Measurements from ENCODE around the gene METAP1D.
"Not testable (repeated sequence)": the region's sequence is repeated elsewhere in the genome, so short reads cannot be mapped to it uniquely, and the experiment has no call there.

METAP1D gene

GRCh38 chr2:172048508-172049503 is 49.1 kb downstream of the METAP1D start:
- DNase-seq (ENCODE audit: low spot score) (no peak), FAIRE-seq (no peak)

GRCh38 chr2:172049567-172050120 is 49.9 kb downstream of the METAP1D start:
- FAIRE-seq (no peak), DNase-seq (ENCODE audit: low spot score) (no peak)

- DNase-seq (ENCODE audit: low spot score) (no peak), FAIRE-seq (no peak)
Observed at GRCh38 chr2:172050479-172051125, 50.8 kb downstream of the METAP1D start.

GRCh38 chr2:172052000-172052983 is 52.5 kb downstream of the METAP1D start:
- FAIRE-seq (no peak), DNase-seq (ENCODE audit: low spot score) (no peak)

- FAIRE-seq (no peak), DNase-seq (ENCODE audit: low spot score) (no peak)
Observed at GRCh38 chr2:172053486-172053885, 53.7 kb downstream of the METAP1D start.

- no peak for FAIRE-seq
- no peak for DNase-seq (ENCODE audit: low spot score)
Observed at GRCh38 chr2:172056293-172056692, 56.5 kb downstream of the METAP1D start.

- FAIRE-seq (no peak), DNase-seq (ENCODE audit: low spot score) (no peak)
Observed at GRCh38 chr2:172058660-172059059, 58.9 kb downstream of the METAP1D start.

GRCh38 chr2:172060118-172060517 is 60.4 kb downstream of the METAP1D start:
- not testable (repeated sequence) for FAIRE-seq; DNase-seq (ENCODE audit: low spot score)

GRCh38 chr2:172062402-172063004 is 62.8 kb downstream of the METAP1D start:
- no peak for FAIRE-seq
- no peak for DNase-seq (ENCODE audit: low spot score)

- no peak for FAIRE-seq
- no peak for DNase-seq (ENCODE audit: low spot score)
Observed at GRCh38 chr2:172063446-172063845, 63.7 kb downstream of the METAP1D start.

- FAIRE-seq = no peak
Observed at GRCh38 chr2:172065111-172065510, 65.4 kb downstream of the METAP1D start.

GRCh38 chr2:172066394-172066886 is 66.7 kb downstream of the METAP1D start:
- FAIRE-seq = no peak

More at GRCh38 chr2:172065111-172065510, 65.4 kb downstream of the METAP1D start:
- no peak for DNase-seq (ENCODE audit: low spot score)

GRCh38 chr2:172067905-172068304 is 68.2 kb downstream of the METAP1D start:
- FAIRE-seq; DNase-seq (ENCODE audit: low spot score): not testable (repeated sequence)

More at GRCh38 chr2:172066394-172066886, 66.7 kb downstream of the METAP1D start:
- no peak for DNase-seq (ENCODE audit: low spot score)

- no peak for FAIRE-seq
- no peak for DNase-seq (ENCODE audit: low spot score)
Observed at GRCh38 chr2:172070936-172071335, 71.2 kb downstream of the METAP1D start.

- FAIRE-seq = no peak
- DNase-seq (ENCODE audit: low spot score) = no peak
Observed at GRCh38 chr2:172072303-172072702, 72.5 kb downstream of the METAP1D start.

- no peak for FAIRE-seq
- DNase-seq (ENCODE audit: low spot score) = no peak
Observed at GRCh38 chr2:172072706-172073105, 73.0 kb downstream of the METAP1D start.

- FAIRE-seq = no peak
- DNase-seq (ENCODE audit: low spot score) = no peak
Observed at GRCh38 chr2:172073518-172073917, 73.8 kb downstream of the METAP1D start.

- FAIRE-seq (peak; percentile 46), DNase-seq (ENCODE audit: low spot score) (no peak)
Observed at GRCh38 chr2:172074254-172074653, 74.5 kb downstream of the METAP1D start.

- FAIRE-seq (no peak), DNase-seq (ENCODE audit: low spot score) (no peak)
Observed at GRCh38 chr2:172079416-172079815, 79.7 kb downstream of the METAP1D start.
